Measurements from ENCODE around the gene TREML4. TPM values are rescaled to one million over a fixed set of nuclear protein-coding genes. Genes with fewer than 3 reads are reported as not detected.
A peak's percentile ranks its signal among the peaks of the same experiment; 100 is the strongest.

TREML4 gene
- total RNA-seq, 1 donor from 2014 or later = not detected

- DNase-seq (ENCODE audit: low spot score in 2 of 2, unreplicated experiment in 2 of 2) = no peak
- Mint-ChIP-seq H3K4me1 (no peaks in the 10 kb centered on the region), H3K9me3 (peaks cover 8% of the 10 kb centered on the region), H3K27ac (no peak overlapping the region), H3K4me3 (no peak overlapping the region), H3K27me3 (ENCODE audit: low read depth) (peaks cover 55% of the 10 kb centered on the region), H3K36me3 (no peaks in the 10 kb centered on the region)
- TF ChIP-seq CTCF (IDR thresholded peaks at IDR 0.05; ENCODE audit: unreplicated experiment) = no peak
Measured at GRCh38 chr6:41193171-41193734, 34.9 kb upstream of the TREML4 start.

- no peak overlapping the region for H3K4me3 Mint-ChIP-seq
- H3K4me1 Mint-ChIP-seq = no peaks in the 10 kb centered on the region
- H3K9me3 Mint-ChIP-seq = peaks cover 8% of the 10 kb centered on the region
- no peak overlapping the region for H3K27ac Mint-ChIP-seq
- H3K27me3 Mint-ChIP-seq (ENCODE audit: low read depth) = peaks cover 58% of the 10 kb centered on the region
- no peaks in the 10 kb centered on the region for H3K36me3 Mint-ChIP-seq
- no peak for DNase-seq (ENCODE audit: low spot score in 2 of 2, unreplicated experiment in 2 of 2)
- TF ChIP-seq CTCF (IDR thresholded peaks at IDR 0.05; ENCODE audit: unreplicated experiment) = no peak
Measured at GRCh38 chr6:41193884-41194283, 34.3 kb upstream of the TREML4 start.

GRCh38 chr6:41194386-41194785 is 33.8 kb upstream of the TREML4 start:
- no peak overlapping the region for H3K4me3 Mint-ChIP-seq
- peaks cover 2% of the 10 kb centered on the region for H3K4me1 Mint-ChIP-seq
- peaks cover 60% of the 10 kb centered on the region for H3K27me3 Mint-ChIP-seq (ENCODE audit: low read depth)
- TF ChIP-seq CTCF (IDR thresholded peaks at IDR 0.05; ENCODE audit: unreplicated experiment) = no peak
- H3K36me3 Mint-ChIP-seq = no peaks in the 10 kb centered on the region
- no peak for DNase-seq (ENCODE audit: low spot score in 2 of 2, unreplicated experiment in 2 of 2)
- peaks cover 6% of the 10 kb centered on the region for H3K9me3 Mint-ChIP-seq
- H3K27ac Mint-ChIP-seq = no peak overlapping the region

GRCh38 chr6:41197234-41197633 is 30.9 kb upstream of the TREML4 start:
- TF ChIP-seq CTCF (IDR thresholded peaks at IDR 0.05; ENCODE audit: unreplicated experiment) = no peak
- no peak for DNase-seq (ENCODE audit: low spot score in 2 of 2, unreplicated experiment in 2 of 2)
- peaks cover 13% of the 10 kb centered on the region for H3K4me1 Mint-ChIP-seq
- H3K27ac Mint-ChIP-seq = no peak overlapping the region
- H3K36me3 Mint-ChIP-seq = no peaks in the 10 kb centered on the region
- H3K4me3 Mint-ChIP-seq = no peak overlapping the region
- no peaks in the 10 kb centered on the region for H3K9me3 Mint-ChIP-seq
- H3K27me3 Mint-ChIP-seq (ENCODE audit: low read depth) = peaks cover 63% of the 10 kb centered on the region

- H3K27me3 Mint-ChIP-seq (ENCODE audit: low read depth) = peaks cover 46% of the 10 kb centered on the region
- peak overlapping the region; percentile 17 for H3K27ac Mint-ChIP-seq
- DNase-seq (ENCODE audit: low spot score in 2 of 2, unreplicated experiment in 2 of 2) = no peak
- H3K4me3 Mint-ChIP-seq = no peak overlapping the region
- H3K4me1 Mint-ChIP-seq = peaks cover 13% of the 10 kb centered on the region
- no peaks in the 10 kb centered on the region for H3K9me3 Mint-ChIP-seq
- TF ChIP-seq CTCF (IDR thresholded peaks at IDR 0.05; ENCODE audit: unreplicated experiment) = no peak
- no peaks in the 10 kb centered on the region for H3K36me3 Mint-ChIP-seq
Measured at GRCh38 chr6:41199552-41200246, 28.4 kb upstream of the TREML4 start.
